ENCODE data around the gene RNF181. TPM values are rescaled to one million over a fixed set of nuclear protein-coding genes. Genes with fewer than 3 reads are reported as not detected.

Gene RNF181
- polyA plus RNA-seq, 2 of the 4 experiments (the other 2 are of a cell fraction): 189 to 287 TPM

GRCh38 chr2:85623991-85624390 lies 28.4 kb downstream of the RNF181 start:
- no peak overlapping the region for H3K4me2 ChIP-seq
- ATAC-seq: no peak
- no peak for FAIRE-seq
- no peaks in the 10 kb centered on the region for H3K9me3 ChIP-seq
- DNase-seq (ENCODE audit: low read depth in 1 of 2, low spot score in 1 of 2): no peak
- POLR2A ChIA-PET: no interaction called here
- 93% methylated on average over 5 of the region's 5 CpGs for WGBS (ENCODE audit: missing lambda C conversion rate)
- TF ChIP-seq CEBPB (IDR thresholded peaks at IDR 0.05): no peak
- no peak for TF ChIP-seq ZSCAN20 (CRISPR knock-in tag; IDR thresholded peaks at IDR 0.05)
- TF ChIP-seq RFX5 (IDR thresholded peaks at IDR 0.05): no peak
- H3K4me3 ChIP-seq: no peak overlapping the region
- no peaks in the 10 kb centered on the region for H3K4me1 ChIP-seq
- CTCF ChIA-PET: interaction anchor here (0.7 to 15.7 kb wide), 3 partner anchors 12 to 65 kb away, joined by 3 to 229 read pairs (median 3); no protein-coding TSS in a partner anchor
- H3K27ac ChIP-seq: no peak overlapping the region

- Histone ChIP-seq H3K4me1 (no peaks in the 10 kb centered on the region), H3K4me3 (no peak overlapping the region), H3K4me2 (no peak overlapping the region), H3K9me3 (no peaks in the 10 kb centered on the region), H3K27ac (no peak overlapping the region)
- ATAC-seq (no peak), FAIRE-seq (no peak), DNase-seq (ENCODE audit: low read depth in 1 of 2, low spot score in 1 of 2) (no peak)
- ChIA-PET CTCF (interaction anchor here (0.7 to 15.7 kb wide), 6 partner anchors 7 to 186 kb away, joined by 3 to 229 read pairs (median 4); no protein-coding TSS in a partner anchor), POLR2A (no interaction called here)
- TF ChIP-seq, protein P1, sequence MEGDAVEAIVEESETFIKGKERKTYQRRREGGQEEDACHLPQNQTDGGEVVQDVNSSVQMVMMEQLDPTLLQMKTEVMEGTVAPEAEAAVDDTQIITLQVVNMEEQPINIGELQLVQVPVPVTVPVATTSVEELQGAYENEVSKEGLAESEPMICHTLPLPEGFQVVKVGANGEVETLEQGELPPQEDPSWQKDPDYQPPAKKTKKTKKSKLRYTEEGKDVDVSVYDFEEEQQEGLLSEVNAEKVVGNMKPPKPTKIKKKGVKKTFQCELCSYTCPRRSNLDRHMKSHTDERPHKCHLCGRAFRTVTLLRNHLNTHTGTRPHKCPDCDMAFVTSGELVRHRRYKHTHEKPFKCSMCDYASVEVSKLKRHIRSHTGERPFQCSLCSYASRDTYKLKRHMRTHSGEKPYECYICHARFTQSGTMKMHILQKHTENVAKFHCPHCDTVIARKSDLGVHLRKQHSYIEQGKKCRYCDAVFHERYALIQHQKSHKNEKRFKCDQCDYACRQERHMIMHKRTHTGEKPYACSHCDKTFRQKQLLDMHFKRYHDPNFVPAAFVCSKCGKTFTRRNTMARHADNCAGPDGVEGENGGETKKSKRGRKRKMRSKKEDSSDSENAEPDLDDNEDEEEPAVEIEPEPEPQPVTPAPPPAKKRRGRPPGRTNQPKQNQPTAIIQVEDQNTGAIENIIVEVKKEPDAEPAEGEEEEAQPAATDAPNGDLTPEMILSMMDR (IDR thresholded peaks at IDR 0.05): no peak
- TF ChIP-seq RAD21 (conservative IDR thresholded peaks at IDR 0.05 in 1 of 2, IDR thresholded peaks at IDR 0.05 in 1 of 2): no peak
- no peak for TF ChIP-seq HDAC2 (IDR thresholded peaks at IDR 0.05)
- TF ChIP-seq RARB (CRISPR knock-in tag; IDR thresholded peaks at IDR 0.05): no peak
- 84% methylated on average over 2 of the region's 2 CpGs for WGBS (ENCODE audit: missing lambda C conversion rate)
These were observed 33.1 kb downstream of the RNF181 start for GRCh38 chr2:85628658-85629057.

DNA sequence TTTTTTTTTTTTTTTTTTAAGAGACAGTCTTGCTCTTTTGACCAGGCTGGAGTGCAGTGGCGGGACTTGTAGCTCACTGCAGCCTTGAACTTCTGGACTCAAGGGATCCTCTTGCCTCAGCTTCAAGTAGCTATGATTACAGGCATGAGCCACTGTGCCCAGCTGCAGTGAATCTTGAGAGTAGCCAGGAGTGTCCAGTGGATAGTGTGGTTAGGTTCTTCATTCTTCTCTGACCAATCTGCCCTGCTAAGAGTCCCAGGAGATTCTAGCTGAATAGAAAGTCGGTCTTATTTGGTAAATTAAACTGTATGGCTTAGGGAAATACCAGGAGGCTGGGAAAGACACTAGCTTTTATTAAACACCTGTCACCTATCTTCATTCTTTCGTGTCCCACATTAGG lies 35.8 kb downstream of the RNF181 start:
- no peak overlapping the region for H3K4me2 ChIP-seq
- no peak overlapping the region for H3K27ac ChIP-seq
- ChIA-PET POLR2A (interaction anchor here (0.6 kb wide), 1 partner anchor 11 kb away, joined by 3 read pairs; no protein-coding TSS in a partner anchor), CTCF (interaction anchor here (0.6 to 12.2 kb wide), 10 partner anchors 9 to 1135 kb away, joined by 3 to 241 read pairs (median 4); partner anchors contain the start of gene USP39)
- ATAC-seq (no peak), DNase-seq (ENCODE audit: low read depth in 1 of 2, low spot score in 1 of 2) (no peak), FAIRE-seq (no peak)
- H3K4me3 ChIP-seq: no peak overlapping the region
- 94% methylated on average over 3 of the region's 3 CpGs for WGBS (ENCODE audit: missing lambda C conversion rate)
- H3K4me1 ChIP-seq: no peaks in the 10 kb centered on the region; the same call in 2 of the 3 replicates
- no peaks in the 10 kb centered on the region for H3K9me3 ChIP-seq
- TF ChIP-seq GATA3 (IDR thresholded peaks at IDR 0.05; ENCODE audit: borderline replicate concordance) (no peak), ELK1 (IDR thresholded peaks at IDR 0.05; ENCODE audit: low read depth, low read length) (no peak)

DNA sequence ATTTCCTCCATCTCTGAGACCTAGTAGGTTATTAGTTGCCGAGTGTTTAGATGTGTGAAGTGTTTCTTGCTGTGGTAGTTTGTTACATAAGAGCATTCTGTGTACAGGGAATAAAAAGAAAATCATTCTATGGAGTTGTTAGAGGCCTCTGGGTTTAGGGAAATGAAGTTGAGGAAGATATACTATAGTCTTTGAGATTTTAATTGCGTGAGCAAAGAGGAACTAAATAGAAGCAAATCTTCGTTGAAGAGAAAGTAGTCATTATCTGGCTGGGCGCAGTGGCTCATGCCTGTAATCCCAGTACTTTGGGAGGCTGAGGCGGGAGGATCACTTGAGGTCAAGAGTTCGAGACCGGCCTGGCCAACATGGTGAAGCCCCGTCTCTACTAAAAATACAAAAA lies 39.5 kb downstream of the RNF181 start:
- H3K4me2 ChIP-seq: no peak overlapping the region
- peaks cover 3% of the 10 kb centered on the region; the same call in 1 of the 3 replicates for H3K4me1 ChIP-seq
- H3K4me3 ChIP-seq: no peak overlapping the region
- no peak overlapping the region for H3K27ac ChIP-seq
- H3K9me3 ChIP-seq: no peaks in the 10 kb centered on the region
- FAIRE-seq (no peak), DNase-seq (ENCODE audit: low read depth in 1 of 2, low spot score in 1 of 2) (no peak), ATAC-seq (no peak)
- ChIA-PET POLR2A (no interaction called here), CTCF (interaction anchor here (1.0 to 12.2 kb wide), 10 partner anchors 13 to 254 kb away, joined by 3 to 241 read pairs (median 21); partner anchors contain the start of genes ST3GAL5 and USP39)
- 88% methylated on average over 8 of the region's 8 CpGs for WGBS (ENCODE audit: missing lambda C conversion rate)
- no peak for TF ChIP-seq RNF2 (IDR thresholded peaks at IDR 0.05; ENCODE audit: borderline replicate concordance, low read depth)
- no peak for TF ChIP-seq NR3C1 (IDR thresholded peaks at IDR 0.05)
- no peak for TF ChIP-seq HOXA7 (CRISPR knock-in tag; IDR thresholded peaks at IDR 0.05)
- TF ChIP-seq NPAS2 (CRISPR knock-in tag; IDR thresholded peaks at IDR 0.05; ENCODE audit: borderline replicate concordance): no peak
- no peak for TF ChIP-seq HEYL (CRISPR knock-in tag; IDR thresholded peaks at IDR 0.05)
- TF ChIP-seq HMGXB4 (CRISPR knock-in tag; IDR thresholded peaks at IDR 0.05; ENCODE audit: borderline replicate concordance): no peak
- TF ChIP-seq GATA3 (IDR thresholded peaks at IDR 0.05; ENCODE audit: borderline replicate concordance): no peak
- TF ChIP-seq EP300 (IDR thresholded peaks at IDR 0.05): no peak
- no peak for TF ChIP-seq BCL3 (IDR thresholded peaks at IDR 0.05)
- no peak for TF ChIP-seq CHD2 (IDR thresholded peaks at IDR 0.05; ENCODE audit: low read length, partially characterized antibody)
- no peak for TF ChIP-seq MAZ (IDR thresholded peaks at IDR 0.05; ENCODE audit: borderline replicate concordance, low read depth, low read length)
- no peak for TF ChIP-seq RFX5 (IDR thresholded peaks at IDR 0.05)
- no peak for TF ChIP-seq PHF8 (IDR thresholded peaks at IDR 0.05; ENCODE audit: borderline replicate concordance, low read depth)
- TF ChIP-seq, protein P2, sequence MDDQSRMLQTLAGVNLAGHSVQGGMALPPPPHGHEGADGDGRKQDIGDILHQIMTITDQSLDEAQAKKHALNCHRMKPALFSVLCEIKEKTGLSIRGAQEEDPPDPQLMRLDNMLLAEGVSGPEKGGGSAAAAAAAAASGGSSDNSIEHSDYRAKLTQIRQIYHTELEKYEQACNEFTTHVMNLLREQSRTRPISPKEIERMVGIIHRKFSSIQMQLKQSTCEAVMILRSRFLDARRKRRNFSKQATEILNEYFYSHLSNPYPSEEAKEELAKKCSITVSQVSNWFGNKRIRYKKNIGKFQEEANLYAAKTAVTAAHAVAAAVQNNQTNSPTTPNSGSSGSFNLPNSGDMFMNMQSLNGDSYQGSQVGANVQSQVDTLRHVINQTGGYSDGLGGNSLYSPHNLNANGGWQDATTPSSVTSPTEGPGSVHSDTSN (IDR thresholded peaks at IDR 0.05): no peak
- no peak for TF ChIP-seq MAFK (IDR thresholded peaks at IDR 0.05; ENCODE audit: partially characterized antibody)
- TF ChIP-seq HOXB5 (CRISPR knock-in tag; IDR thresholded peaks at IDR 0.05): no peak
